Measurements from ENCODE around the gene SIRPB2. TPM values are rescaled to one million over a fixed set of nuclear protein-coding genes. Genes with fewer than 3 reads are reported as not detected.

The SIRPB2 gene
- total and polyA plus RNA-seq, 12 donors = 0.23 to 7.3 (median 1.2) TPM

GRCh38 chr20:1472556-1473245 is 18.5 kb downstream of the SIRPB2 start:
- peaks cover 0 to 4% (median 0%) of the 10 kb centered on the region in 9 donors for H3K36me3 ChIP-seq
- H3K27ac ChIP-seq = no peak overlapping the region
- intact Hi-C loops (cut with DNase I) = no loop called here
- peaks cover 0 to 3% (median 0%) of the 10 kb centered on the region in 7 donors for H3K27me3 ChIP-seq
- peaks cover 0 to 52% (median 5%) of the 10 kb centered on the region in 9 donors for H3K4me1 ChIP-seq
- no peak for DNase-seq
- H3K9me3 ChIP-seq = no peaks in the 10 kb centered on the region
- no peak for ATAC-seq
- no peak overlapping the region for H3K4me3 ChIP-seq
- WGBS, 2 donors = 68 to 73% methylated on average over 9 of the region's 9 CpGs
- TF ChIP-seq, protein P1, sequence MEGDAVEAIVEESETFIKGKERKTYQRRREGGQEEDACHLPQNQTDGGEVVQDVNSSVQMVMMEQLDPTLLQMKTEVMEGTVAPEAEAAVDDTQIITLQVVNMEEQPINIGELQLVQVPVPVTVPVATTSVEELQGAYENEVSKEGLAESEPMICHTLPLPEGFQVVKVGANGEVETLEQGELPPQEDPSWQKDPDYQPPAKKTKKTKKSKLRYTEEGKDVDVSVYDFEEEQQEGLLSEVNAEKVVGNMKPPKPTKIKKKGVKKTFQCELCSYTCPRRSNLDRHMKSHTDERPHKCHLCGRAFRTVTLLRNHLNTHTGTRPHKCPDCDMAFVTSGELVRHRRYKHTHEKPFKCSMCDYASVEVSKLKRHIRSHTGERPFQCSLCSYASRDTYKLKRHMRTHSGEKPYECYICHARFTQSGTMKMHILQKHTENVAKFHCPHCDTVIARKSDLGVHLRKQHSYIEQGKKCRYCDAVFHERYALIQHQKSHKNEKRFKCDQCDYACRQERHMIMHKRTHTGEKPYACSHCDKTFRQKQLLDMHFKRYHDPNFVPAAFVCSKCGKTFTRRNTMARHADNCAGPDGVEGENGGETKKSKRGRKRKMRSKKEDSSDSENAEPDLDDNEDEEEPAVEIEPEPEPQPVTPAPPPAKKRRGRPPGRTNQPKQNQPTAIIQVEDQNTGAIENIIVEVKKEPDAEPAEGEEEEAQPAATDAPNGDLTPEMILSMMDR (IDR thresholded peaks at IDR 0.05) = no peak

- ATAC-seq = no peak
Measured at GRCh38 chr20:1471242-1471641, 20.0 kb downstream of the SIRPB2 start.

DNA sequence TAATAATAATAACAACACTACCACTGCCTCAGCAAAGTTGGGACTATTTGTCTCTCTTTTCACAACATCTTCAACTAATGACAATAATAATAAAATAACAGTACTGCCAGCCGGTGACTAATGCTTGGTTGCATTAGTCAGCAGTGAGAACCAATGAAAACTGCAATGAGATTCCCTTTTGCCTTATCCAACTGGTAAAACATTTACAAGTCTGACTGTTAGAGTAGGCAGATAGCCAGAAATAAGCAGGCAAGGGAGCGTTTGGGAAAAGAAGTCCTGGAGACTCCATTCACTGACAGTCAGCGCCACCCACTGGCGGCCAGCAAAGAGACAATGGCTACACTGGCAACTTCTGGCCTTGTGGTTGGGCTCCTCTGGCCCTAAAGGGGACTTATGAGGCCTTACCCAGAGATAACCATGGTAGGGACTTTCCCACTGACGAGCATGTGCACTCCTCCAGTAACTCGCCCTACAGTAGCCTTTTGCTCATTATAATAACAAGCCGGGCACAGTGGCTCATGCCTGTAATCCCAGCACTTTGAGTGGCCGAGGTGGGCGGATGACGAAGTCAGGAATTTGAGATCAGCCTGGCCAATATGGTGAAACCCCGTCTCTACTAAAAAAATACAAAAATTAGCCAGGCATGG is 21.2 kb downstream of the SIRPB2 start:
- H3K4me3 ChIP-seq = no peak overlapping the region
- peaks cover 0 to 4% (median 0%) of the 10 kb centered on the region in 9 donors for H3K36me3 ChIP-seq
- TF ChIP-seq, protein P1 (IDR thresholded peaks at IDR 0.05) = peak; percentile 20 to 80 (median 67)
- 35% methylated on average over 11 of the region's 11 CpGs for WGBS, 2 donors
- H3K27me3 ChIP-seq = no peaks in the 10 kb centered on the region
- H3K27ac ChIP-seq = peak overlapping the region in 1 of 10 donors; percentile 95
- ATAC-seq = peak; percentile 6 to 53 (median 33)
- intact Hi-C loops (cut with DNase I) = loop anchor here in 3 of 10 donors (1.0 to 5.0 kb wide), 4 partner anchors 78 to 353 kb away; partner anchors contain the start of genes FKBP1A (in 1 of the 3) and PSMF1 (in 1 of the 3)
- DNase-seq = peak; percentile 68
- H3K9me3 ChIP-seq = no peaks in the 10 kb centered on the region
- peaks cover 0 to 70% (median 23%) of the 10 kb centered on the region in 9 donors for H3K4me1 ChIP-seq

More at GRCh38 chr20:1471242-1471641, 20.0 kb downstream of the SIRPB2 start:
- intact Hi-C loops (cut with DNase I) = no loop called here
- no peaks in the 10 kb centered on the region for H3K36me3 ChIP-seq
- H3K27ac ChIP-seq = peak overlapping the region in 1 of 10 donors; percentile 95
- H3K4me3 ChIP-seq = no peak overlapping the region
- peaks cover 0 to 58% (median 11%) of the 10 kb centered on the region in 9 donors for H3K4me1 ChIP-seq
- no peak for DNase-seq
- H3K27me3 ChIP-seq = peaks cover 0 to 3% (median 0%) of the 10 kb centered on the region in 7 donors
- WGBS, 2 donors = 98% methylated on average over 2 of the region's 2 CpGs
- TF ChIP-seq, protein P1 (IDR thresholded peaks at IDR 0.05) = no peak
- H3K9me3 ChIP-seq = no peaks in the 10 kb centered on the region

DNA sequence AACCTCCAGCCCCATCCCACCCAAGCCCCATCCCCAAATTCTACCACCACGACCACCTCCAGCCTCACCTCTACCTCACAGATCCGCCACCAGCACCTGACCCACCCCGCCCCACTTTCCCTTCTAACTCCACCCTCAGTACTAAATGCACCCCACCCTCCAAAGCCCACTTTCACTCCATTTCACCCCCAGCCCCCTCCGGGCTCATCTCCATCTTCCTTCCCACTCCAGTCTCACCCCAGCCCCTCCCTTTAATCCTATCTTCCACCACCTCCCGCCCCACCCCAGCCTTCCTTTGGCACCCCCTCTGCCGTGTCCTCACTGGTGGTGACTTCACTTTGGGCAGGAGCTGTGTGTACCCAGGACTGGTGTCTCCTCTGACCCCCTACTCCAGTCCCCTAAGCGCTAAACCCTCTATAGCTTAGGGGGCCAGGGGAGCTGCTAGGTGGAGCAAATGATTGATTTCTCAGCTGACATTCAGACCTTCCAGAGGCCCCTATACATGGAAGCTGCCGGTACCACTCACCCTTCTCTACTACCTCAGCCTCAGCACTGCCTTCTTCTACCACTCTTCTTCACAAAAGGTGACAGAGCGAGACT is 21.8 kb downstream of the SIRPB2 start:
- intact Hi-C loops (cut with DNase I) = loop anchor here in 3 of 10 donors (1.0 to 5.0 kb wide), 4 partner anchors 77 to 352 kb away; partner anchors contain the start of genes FKBP1A (in 1 of the 3) and PSMF1 (in 1 of the 3)
- no peaks in the 10 kb centered on the region for H3K27me3 ChIP-seq
- peak overlapping the region in 1 of 10 donors; percentile 95 for H3K27ac ChIP-seq
- TF ChIP-seq, protein P1 (IDR thresholded peaks at IDR 0.05) = no peak
- peaks cover 0 to 10% (median 0%) of the 10 kb centered on the region in 9 donors for H3K36me3 ChIP-seq
- H3K4me1 ChIP-seq = peaks cover 0 to 76% (median 30%) of the 10 kb centered on the region in 9 donors
- 76 to 84% methylated on average over 9 of the region's 9 CpGs for WGBS, 2 donors
- no peak for DNase-seq
- no peak for ATAC-seq
- H3K4me3 ChIP-seq = no peak overlapping the region
- no peaks in the 10 kb centered on the region for H3K9me3 ChIP-seq

All from heart right ventricle (tissue), 16 donors.